GM12878 (cell line): ENCODE results near the gene SPACDR.

Experiments used
- ASH2L ChIP-seq: fragments of 300-600, 200-600 bp; sonication (generic); IDR thresholded peaks from 2 replicates; pipeline ENCODE4 v1.6.1; 2017; ENCODE audit warnings: low read depth, mild to moderate bottlenecking, borderline replicate concordance
- CBFB ChIP-seq: IDR thresholded peaks from 2 replicates; pipeline ENCODE4 v1.6.1; 2016; ENCODE audit warnings: antibody characterized with exemption, low read depth
- CTCF ChIP-seq, 3 experiments: IDR thresholded peaks in 2 of 3; conservative IDR thresholded peaks in 1 of 3; 2 replicates each; pipeline ENCODE4 v1.5.1; 2011; ENCODE audit warnings: low read depth in 3 of 3, low read length in 3 of 3, mild to moderate bottlenecking in 3 of 3, control low read depth in 2 of 3, moderate library complexity in 2 of 3, inconsistent platforms in 1 of 3, mixed read lengths in 1 of 3; ENCODE audit not compliant: control insufficient read depth in 2 of 3, insufficient read depth in 1 of 3; ENCODE audit errors: extremely low read depth in 1 of 3
- EP300 ChIP-seq, 2 experiments: fragments of 150-350 bp in 1 of 2; IDR thresholded peaks; 2 replicates each; pipeline ENCODE4 v1.6.1; 2011 to 2012; ENCODE audit warnings: low read depth in 2 of 2, low read length in 2 of 2, borderline replicate concordance in 1 of 2, improper control_type of control experiment in 1 of 2, inconsistent platforms in 1 of 2; ENCODE audit not compliant: control insufficient read depth in 1 of 2
- EZH2 ChIP-seq: IDR thresholded peaks from 2 replicates; pipeline ENCODE4 v1.6.1; 2012; ENCODE audit warnings: low read depth, mild to moderate bottlenecking, control low read depth, inconsistent platforms, low read length, borderline replicate concordance; ENCODE audit not compliant: control insufficient read depth
- GABPA ChIP-seq: IDR thresholded peaks from 2 replicates; pipeline ENCODE4 v1.6.1; 2014; ENCODE audit warnings: antibody characterized with exemption, low read depth, mild to moderate bottlenecking, inconsistent platforms
- KDM1A ChIP-seq: fragments of 200-600 bp; sonication (generic); IDR thresholded peaks from 2 replicates; pipeline ENCODE4 v1.6.1; 2016; ENCODE audit warnings: borderline replicate concordance
- POLR2A ChIP-seq: IDR thresholded peaks from 2 replicates; pipeline ENCODE4 v1.6.1; 2011; ENCODE audit warnings: low read depth, mild to moderate bottlenecking, low read length
- RAD21 ChIP-seq: IDR thresholded peaks from 2 replicates; pipeline ENCODE4 v1.6.1; 2011; ENCODE audit warnings: mild to moderate bottlenecking, low read depth, low read length, moderate library complexity; ENCODE audit not compliant: insufficient read depth
- RB1 ChIP-seq: fragments of 450-650 bp; formaldehyde crosslinking; IDR thresholded peaks from 2 replicates; pipeline ENCODE4 v1.6.1; 2017; ENCODE audit warnings: mild to moderate bottlenecking, borderline replicate concordance
- SIX5 ChIP-seq: IDR thresholded peaks from 2 replicates; pipeline ENCODE4 v1.6.1; 2011; ENCODE audit warnings: mild to moderate bottlenecking, low read depth, low read length, moderate library complexity; ENCODE audit not compliant: severe bottlenecking
- SPI1 ChIP-seq: IDR thresholded peaks from 2 replicates; pipeline ENCODE4 v1.6.1; 2011; ENCODE audit warnings: low read depth, mild to moderate bottlenecking, low read length, moderate library complexity, borderline replicate concordance; ENCODE audit not compliant: insufficient read depth
- YY1 ChIP-seq: IDR thresholded peaks from 2 replicates; pipeline ENCODE4 v1.6.1; 2011; ENCODE audit warnings: low read depth, mild to moderate bottlenecking, low read length
- TF ChIP-seq, protein P1 (sequence below): fragments of 150-350 bp; IDR thresholded peaks from 2 replicates; pipeline ENCODE4 v1.6.1; 2014; ENCODE audit warnings: mild to moderate bottlenecking, low read depth, low read length

GRCh38 chr7:100455206-100455605 is 8.9 kb downstream of the SPACDR start:
- TF ChIP-seq POLR2A (no peak), CTCF (IDR thresholded peaks at IDR 0.05 in 2 of 3, conservative IDR thresholded peaks at IDR 0.05 in 1 of 3; ENCODE audit: control insufficient read depth in 2 of 3, extremely low read depth in 1 of 3, insufficient read depth in 1 of 3, low read depth in 3 of 3, low read length in 3 of 3) (no peak), GABPA (no peak), RB1 (no peak), CBFB (no peak), EP300 (IDR thresholded peaks at IDR 0.05; ENCODE audit: borderline replicate concordance in 1 of 2, control insufficient read depth in 1 of 2, low read depth in 2 of 2, low read length in 2 of 2) (no peak), SIX5 (no peak), KDM1A (no peak), SPI1 (no peak), YY1 (no peak), ASH2L (no peak), RAD21 (no peak), EZH2 (no peak)
- TF ChIP-seq, protein P1, sequence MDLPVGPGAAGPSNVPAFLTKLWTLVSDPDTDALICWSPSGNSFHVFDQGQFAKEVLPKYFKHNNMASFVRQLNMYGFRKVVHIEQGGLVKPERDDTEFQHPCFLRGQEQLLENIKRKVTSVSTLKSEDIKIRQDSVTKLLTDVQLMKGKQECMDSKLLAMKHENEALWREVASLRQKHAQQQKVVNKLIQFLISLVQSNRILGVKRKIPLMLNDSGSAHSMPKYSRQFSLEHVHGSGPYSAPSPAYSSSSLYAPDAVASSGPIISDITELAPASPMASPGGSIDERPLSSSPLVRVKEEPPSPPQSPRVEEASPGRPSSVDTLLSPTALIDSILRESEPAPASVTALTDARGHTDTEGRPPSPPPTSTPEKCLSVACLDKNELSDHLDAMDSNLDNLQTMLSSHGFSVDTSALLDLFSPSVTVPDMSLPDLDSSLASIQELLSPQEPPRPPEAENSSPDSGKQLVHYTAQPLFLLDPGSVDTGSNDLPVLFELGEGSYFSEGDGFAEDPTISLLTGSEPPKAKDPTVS, result no peak
